Astrocyte (in vitro differentiated cells and primary cell): Measurements from ENCODE around the gene PTPN14.

ENCODE experiments used
- CTCF ChIP-seq: IDR thresholded peaks from 2 replicates; pipeline ENCODE4 v1.5.1; 2011; ENCODE audit warnings: low read depth, mild to moderate bottlenecking, inconsistent platforms, low read length, moderate library complexity; ENCODE audit not compliant: insufficient read depth
- EZH2 ChIP-seq: IDR thresholded peaks from 2 replicates; pipeline ENCODE4 v1.6.1; 2012; ENCODE audit warnings: mild to moderate bottlenecking, low read length, inconsistent platforms; ENCODE audit not compliant: insufficient read depth

GRCh38 chr1:214473862-214474261 is 77.5 kb downstream of the PTPN14 start:
- TF ChIP-seq CTCF = no peak
- TF ChIP-seq EZH2 = no peak
